AG04449 (cell line): ENCODE data around the gene BIVM.
"Not testable (repeated sequence)": the region's sequence is repeated elsewhere in the genome, so short reads cannot be mapped to it uniquely, and the experiment has no call there.

Experiments
- CTCF ChIA-PET: fragments of 350-600 bp; formaldehyde crosslinking; extraction: SDS; loops from one replicate; lab custom pipeline; 2021; ENCODE audit warnings: antibody characterized with exemption; lab: Yijun Ruan, JAX
- POLR2A ChIA-PET: fragments of 400-600, 350-600 bp; formaldehyde crosslinking; extraction: SDS; loops from one replicate; lab custom pipeline; 2020; ENCODE audit warnings: antibody characterized with exemption, inconsistent platforms; lab: Yijun Ruan, JAX
- DNase-seq: peaks from one replicate; pipeline ENCODE4 v3.0.0-alpha.2; 2010; ENCODE audit warnings: low read depth, low spot score
- H3K4me3 ChIP-seq: 2 replicates; pipeline ENCODE4 v1.5.1; 2011; ENCODE audit warnings: low read depth, mild to moderate bottlenecking, control low read depth, low read length
- CTCF ChIP-seq: IDR thresholded peaks from one replicate; pipeline ENCODE4 v1.5.1; 2011; ENCODE audit warnings: mild to moderate bottlenecking, moderate library complexity, low read length, control low read depth, inconsistent platforms; ENCODE audit not compliant: insufficient read depth; ENCODE audit errors: missing control alignments

Gene BIVM

DNA sequence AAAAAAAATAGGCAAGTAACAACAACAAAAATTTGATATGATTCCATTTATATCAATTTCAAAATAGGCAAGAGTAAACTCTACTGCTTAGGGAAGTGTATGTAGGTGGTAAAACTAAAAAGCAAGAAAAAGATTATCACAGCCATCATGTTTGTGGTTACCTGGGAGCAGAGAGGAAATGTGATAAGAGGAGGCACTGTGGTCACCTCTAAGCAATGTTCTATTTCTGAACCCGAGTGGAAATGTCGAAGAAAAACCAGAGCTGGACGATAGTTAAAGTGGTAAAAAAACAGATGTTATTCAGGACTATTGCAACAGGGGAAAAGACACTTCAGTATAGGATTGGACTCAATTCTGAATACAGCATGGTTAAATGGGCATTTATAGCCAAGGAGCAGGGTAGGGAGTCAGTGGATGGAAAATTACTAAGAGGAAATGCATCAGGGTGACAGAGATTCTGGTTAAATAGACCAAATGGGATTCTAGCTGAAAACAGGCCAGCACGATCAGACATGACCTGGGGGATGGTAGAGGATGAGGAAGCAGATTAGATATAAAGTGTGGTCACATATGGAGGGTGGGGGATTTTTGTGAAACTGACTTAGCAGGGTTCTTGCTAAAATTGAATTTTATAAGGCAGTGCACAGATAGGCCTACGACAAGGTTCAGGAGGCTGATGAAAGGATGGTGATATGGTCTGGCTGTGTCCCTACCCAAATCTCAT is 19.3 kb upstream of the BIVM start:
- DNase-seq = no peak

DNA sequence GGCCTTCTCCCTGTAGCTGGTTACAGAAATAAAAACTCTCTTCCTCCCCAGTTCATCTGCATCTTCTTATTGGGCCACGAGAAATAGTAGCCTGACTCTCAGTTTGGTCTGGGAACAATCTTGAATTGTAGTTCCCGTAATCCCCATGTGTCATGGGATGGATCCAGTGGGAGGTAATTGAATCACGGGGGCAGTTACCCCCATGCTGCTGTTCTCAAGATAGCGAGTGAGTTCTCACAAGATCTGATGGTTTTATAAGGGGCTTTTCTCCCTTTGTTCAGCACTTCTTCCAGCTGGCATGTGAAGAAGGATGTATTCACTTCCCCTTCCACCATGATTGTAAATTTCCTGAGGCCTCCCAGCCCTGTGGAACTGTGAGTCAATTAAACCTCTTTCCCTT is 18.3 kb upstream of the BIVM start:
- CTCF ChIA-PET, H3K4me3 ChIP-seq, DNase-seq: not testable (repeated sequence)

More for the DNA sequence above, 19.3 kb upstream of the BIVM start:
- POLR2A ChIA-PET = no interaction called here
- CTCF ChIA-PET = no interaction called here
- no peak for TF ChIP-seq CTCF
- H3K4me3 ChIP-seq = no peak overlapping the region

GRCh38 chr13:102781591-102781990 is 17.3 kb upstream of the BIVM start:
- ChIA-PET POLR2A (no interaction called here), CTCF (interaction anchor here (1.2 kb wide), 1 partner anchor 18 kb away, joined by 5 read pairs; the partner anchor contains the start of genes BIVM and POGLUT2)
- no peak for TF ChIP-seq CTCF
- no peak overlapping the region for H3K4me3 ChIP-seq
- no peak for DNase-seq

More for the DNA sequence above, 18.3 kb upstream of the BIVM start:
- POLR2A ChIA-PET = not testable (repeated sequence)

DNA sequence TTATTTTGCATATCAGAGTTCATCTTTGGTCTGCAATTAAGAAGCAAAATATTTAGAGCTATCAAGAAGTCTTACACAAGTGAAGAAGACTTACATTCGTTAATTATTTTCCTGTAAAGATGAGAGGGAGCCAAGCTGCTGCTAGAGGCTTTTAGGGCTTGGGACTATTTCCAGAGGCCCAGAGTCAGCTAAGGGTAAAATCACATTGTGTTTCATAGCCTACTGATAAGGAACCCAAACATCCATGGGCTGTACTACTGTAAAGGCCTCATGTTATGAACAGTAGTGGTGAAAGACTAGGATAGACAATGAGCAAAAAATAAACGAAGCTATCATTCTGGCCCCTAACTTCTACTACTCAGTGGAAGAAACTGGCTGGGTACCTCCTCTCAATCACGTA is 14.4 kb upstream of the BIVM start:
- ChIA-PET CTCF (interaction anchor here (1.2 kb wide), 1 partner anchor 15 kb away, joined by 4 read pairs; no protein-coding TSS in a partner anchor), POLR2A (no interaction called here)
- no peak overlapping the region for H3K4me3 ChIP-seq
- no peak for DNase-seq
- TF ChIP-seq CTCF = no peak

GRCh38 chr13:102788683-102789082 is 10.2 kb upstream of the BIVM start:
- POLR2A ChIA-PET = no interaction called here
- CTCF ChIA-PET = interaction anchor here (2.0 kb wide), 1 partner anchor 12 kb away, joined by 7 read pairs; no protein-coding TSS in a partner anchor
- DNase-seq = no peak
- H3K4me3 ChIP-seq = no peak overlapping the region
- no peak for TF ChIP-seq CTCF

DNA sequence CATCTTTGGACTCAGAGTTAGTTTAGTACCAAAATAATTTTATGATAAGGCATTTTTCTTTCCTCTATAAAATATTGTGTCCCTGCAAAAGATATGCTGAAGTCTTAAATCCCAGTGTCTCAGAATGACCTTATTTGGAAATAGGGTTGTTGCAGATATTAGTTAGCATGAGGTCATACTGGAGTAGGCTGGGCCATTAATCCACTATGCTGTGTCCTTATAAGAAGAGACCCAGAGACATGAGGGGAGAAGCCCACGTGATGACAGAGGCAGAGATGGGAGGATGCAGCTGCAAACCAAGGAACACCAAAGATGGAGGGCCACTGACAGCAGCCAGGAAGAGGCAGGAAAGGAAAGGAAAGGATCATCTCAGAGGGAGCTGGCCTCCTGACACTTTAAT is 6.5 kb upstream of the BIVM start:
- no peak for TF ChIP-seq CTCF
- no peak overlapping the region for H3K4me3 ChIP-seq
- ChIA-PET POLR2A (no interaction called here), CTCF (no interaction called here)
- DNase-seq = no peak
